Esophagus squamous epithelium (tissue), 5 donors: ENCODE measurements around the gene SLIT1. TPM values are rescaled to one million over a fixed set of nuclear protein-coding genes. Genes with fewer than 3 reads are reported as not detected.

Experiments
- DNase-seq: peaks from one replicate; lab custom pipeline; 2025; lab: John Stamatoyannopoulos, UW
- H3K27ac ChIP-seq, 4 donors: fragments of 200-600 bp; sonication (generic); one replicate each; pipeline ENCODE4 v1.5.1; 2016 to 2019; ENCODE audit warnings: mild to moderate bottlenecking in 1 of 4
- H3K27me3 ChIP-seq, 4 donors: fragments of 200-600 bp; sonication (generic); 1 replicate in 3 of 4; 2 replicates in 1 of 4; pipeline versions ENCODE4 v1.5.1 to v1.6.0; 2017 to 2021; ENCODE audit warnings: antibody characterized with exemption in 1 of 4
- H3K36me3 ChIP-seq, 3 donors: fragments of 200-600 bp; sonication (generic); one replicate each; pipeline ENCODE4 v1.5.1; 2016 to 2019
- H3K4me1 ChIP-seq, 3 donors: fragments of 200-600 bp; sonication (generic); one replicate each; pipeline ENCODE4 v1.5.1; 2017 to 2019
- H3K4me3 ChIP-seq, 4 donors: fragments of 200-600 bp; sonication (generic); 1 replicate in 3 of 4; 2 replicates in 1 of 4; pipeline ENCODE4 v1.5.1; 2016 to 2019; ENCODE audit warnings: mild to moderate bottlenecking in 2 of 4, moderate library complexity in 1 of 4
- H3K9me3 ChIP-seq, 3 donors: fragments of 200-600 bp; sonication (generic); one replicate each; pipeline ENCODE4 v1.5.1; 2016 to 2019
- POLR2A ChIP-seq, 4 donors: fragments of 450-650 bp; IDR thresholded peaks; one replicate each; pipeline ENCODE4 v1.6.1; 2017; ENCODE audit warnings: antibody characterized with exemption in 4 of 4, mild to moderate bottlenecking in 4 of 4, moderate library complexity in 3 of 4
- WGBS, 2 donors: methylation state at CpG; one replicate each; pipeline ENCODE4 v1.1.5; 2018; 5-methylcytosine and 5-hydroxymethylcytosine counted together
- intact Hi-C: fragments of 100-400 bp; cut with DNase I; formaldehyde crosslinking; loops from one replicate; pipeline ENCODE4 v1.15.0; 2022
- total RNA-seq, 4 donors: library from RNA; depleted of rRNA; stranded (reverse); fragments of >200 nt; gene quantifications; one replicate each; pipeline ENCODE4 v1.1.0, GENCODE V29; 2016
- TF ChIP-seq, protein P1 (sequence below), 6 experiments: fragments of 450-650 bp in 4 of 6; fragments of 200-600 bp in 2 of 6; sonication (generic) in 2 of 6; IDR thresholded peaks; one replicate each; pipeline ENCODE4 v1.5.1; 2016 to 2019; ENCODE audit warnings: antibody characterized with exemption in 6 of 6, mild to moderate bottlenecking in 4 of 6, moderate library complexity in 4 of 6
- donor health status: DM: yes; HTN: yes; CAD: no.

The SLIT1 gene
- total RNA-seq, 4 donors from 2014 or later: not detected

DNA sequence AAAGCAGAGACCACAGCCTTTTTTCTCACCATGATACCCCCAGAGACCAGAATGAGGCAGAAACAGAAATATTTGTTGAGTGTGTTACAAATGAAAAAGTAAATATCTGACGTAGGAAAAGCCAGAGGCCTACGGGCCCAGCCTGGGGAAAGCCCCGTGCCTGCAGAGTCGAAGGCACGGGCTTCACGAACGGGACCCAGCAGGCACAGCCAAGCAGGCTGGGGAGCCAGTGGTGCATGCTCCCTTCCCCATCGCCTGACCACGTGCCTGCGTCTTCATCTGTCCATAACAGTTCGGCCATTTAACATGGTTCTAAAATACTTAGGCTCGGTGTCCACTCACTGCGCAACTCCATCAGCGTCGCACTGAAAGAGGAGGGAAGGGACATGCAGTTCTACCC lies 50.8 kb downstream of the SLIT1 start:
- Histone ChIP-seq H3K4me1 (no peaks in the 10 kb centered on the region), H3K27ac (no peak overlapping the region), H3K9me3 (no peaks in the 10 kb centered on the region), H3K4me3 (no peak overlapping the region), H3K36me3 (no peaks in the 10 kb centered on the region), H3K27me3 (peaks cover 0 to 30% (median 0%) of the 10 kb centered on the region in 4 donors)
- no peak for DNase-seq
- intact Hi-C loops: no loop called here
- TF ChIP-seq, protein P1, sequence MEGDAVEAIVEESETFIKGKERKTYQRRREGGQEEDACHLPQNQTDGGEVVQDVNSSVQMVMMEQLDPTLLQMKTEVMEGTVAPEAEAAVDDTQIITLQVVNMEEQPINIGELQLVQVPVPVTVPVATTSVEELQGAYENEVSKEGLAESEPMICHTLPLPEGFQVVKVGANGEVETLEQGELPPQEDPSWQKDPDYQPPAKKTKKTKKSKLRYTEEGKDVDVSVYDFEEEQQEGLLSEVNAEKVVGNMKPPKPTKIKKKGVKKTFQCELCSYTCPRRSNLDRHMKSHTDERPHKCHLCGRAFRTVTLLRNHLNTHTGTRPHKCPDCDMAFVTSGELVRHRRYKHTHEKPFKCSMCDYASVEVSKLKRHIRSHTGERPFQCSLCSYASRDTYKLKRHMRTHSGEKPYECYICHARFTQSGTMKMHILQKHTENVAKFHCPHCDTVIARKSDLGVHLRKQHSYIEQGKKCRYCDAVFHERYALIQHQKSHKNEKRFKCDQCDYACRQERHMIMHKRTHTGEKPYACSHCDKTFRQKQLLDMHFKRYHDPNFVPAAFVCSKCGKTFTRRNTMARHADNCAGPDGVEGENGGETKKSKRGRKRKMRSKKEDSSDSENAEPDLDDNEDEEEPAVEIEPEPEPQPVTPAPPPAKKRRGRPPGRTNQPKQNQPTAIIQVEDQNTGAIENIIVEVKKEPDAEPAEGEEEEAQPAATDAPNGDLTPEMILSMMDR (IDR thresholded peaks at IDR 0.05): no peak
- TF ChIP-seq POLR2A (IDR thresholded peaks at IDR 0.05): no peak
- WGBS, 2 donors: 72 to 80% methylated on average over 6 to 13 of the region's 15 CpGs

DNA sequence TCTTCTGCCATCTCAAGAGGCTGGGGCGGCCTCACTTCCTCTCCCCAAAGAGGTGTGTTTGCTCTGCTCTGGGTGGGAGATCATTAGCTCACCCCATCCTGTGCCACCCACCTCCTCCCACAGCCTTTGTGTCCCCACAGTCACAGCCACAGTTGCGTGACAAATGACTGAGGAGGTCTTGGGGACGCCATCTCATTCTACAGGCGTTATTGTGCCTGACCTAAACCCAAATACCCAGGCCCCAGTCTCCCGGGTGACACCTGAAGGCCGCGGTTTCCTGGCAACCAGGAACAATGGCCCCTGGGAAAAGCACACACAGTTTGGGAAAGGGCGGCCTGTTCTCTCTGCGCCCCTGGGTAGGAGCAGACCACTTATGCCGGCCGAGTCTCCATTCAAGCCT lies 51.6 kb downstream of the SLIT1 start:
- intact Hi-C loops: no loop called here
- no peaks in the 10 kb centered on the region for H3K9me3 ChIP-seq
- no peak overlapping the region for H3K4me3 ChIP-seq
- H3K36me3 ChIP-seq: no peaks in the 10 kb centered on the region
- H3K27me3 ChIP-seq: peaks cover 0 to 27% (median 0%) of the 10 kb centered on the region in 4 donors
- TF ChIP-seq, protein P1 (IDR thresholded peaks at IDR 0.05): no peak
- no peak for TF ChIP-seq POLR2A (IDR thresholded peaks at IDR 0.05)
- WGBS, 2 donors: 61% methylated on average over 2 of the region's 11 CpGs; no CpG with 5 or more reads in 1 of the 2 donors
- no peak overlapping the region for H3K27ac ChIP-seq
- DNase-seq: no peak
- H3K4me1 ChIP-seq: no peaks in the 10 kb centered on the region

DNA sequence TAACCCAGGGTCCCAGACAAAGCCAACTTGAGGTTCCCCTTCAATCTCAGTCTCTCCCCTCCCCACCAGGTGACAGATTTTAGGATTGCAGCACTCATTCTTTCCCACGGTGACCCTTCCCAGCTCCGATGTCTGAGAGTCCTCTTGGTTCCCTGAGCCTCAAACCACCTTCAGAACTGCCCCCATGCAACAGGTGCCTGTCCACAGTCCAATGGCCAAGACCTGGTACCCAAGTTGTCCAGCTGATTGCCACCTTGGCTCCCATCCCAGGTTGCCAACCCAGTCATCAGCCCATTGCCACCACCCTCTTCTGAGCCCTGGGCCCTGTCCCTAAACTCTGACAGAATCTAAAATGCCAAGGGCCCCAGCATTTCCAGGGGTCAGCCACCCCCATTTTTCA lies 53.5 kb downstream of the SLIT1 start:
- Histone ChIP-seq H3K27ac (no peak overlapping the region), H3K9me3 (no peaks in the 10 kb centered on the region), H3K27me3 (peaks cover 0 to 18% (median 0%) of the 10 kb centered on the region in 4 donors), H3K36me3 (no peaks in the 10 kb centered on the region), H3K4me3 (no peak overlapping the region), H3K4me1 (no peaks in the 10 kb centered on the region)
- DNase-seq: no peak
- 90 to 91% methylated on average over 2 of the region's 2 CpGs for WGBS, 2 donors
- intact Hi-C loops: no loop called here
- TF ChIP-seq POLR2A (IDR thresholded peaks at IDR 0.05): no peak
- TF ChIP-seq, protein P1 (IDR thresholded peaks at IDR 0.05): no peak

DNA sequence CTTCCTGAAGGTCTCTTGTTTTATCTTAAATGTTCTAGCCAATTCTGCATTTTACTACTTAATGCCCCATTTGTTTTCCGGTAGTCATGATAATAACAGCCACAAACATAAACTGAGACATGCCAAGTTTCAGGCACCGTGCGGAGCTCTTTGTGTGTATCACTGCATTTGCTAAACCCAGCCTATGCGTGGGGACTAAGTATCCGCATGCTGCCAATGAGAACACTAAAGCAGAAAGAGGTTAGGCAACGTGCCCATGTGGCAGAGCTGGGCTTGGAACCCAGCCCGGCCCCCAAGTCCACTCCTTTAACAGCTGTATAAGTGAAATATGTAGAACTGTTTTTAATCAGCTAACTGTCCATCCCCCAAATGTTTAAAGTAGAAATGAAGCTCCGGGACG lies 54.1 kb downstream of the SLIT1 start:
- intact Hi-C loops: no loop called here
- WGBS, 2 donors: 60 to 68% methylated on average over 9 of the region's 9 CpGs
- Histone ChIP-seq H3K27me3 (peaks cover 0 to 20% (median 0%) of the 10 kb centered on the region in 4 donors), H3K9me3 (no peaks in the 10 kb centered on the region), H3K4me1 (no peaks in the 10 kb centered on the region), H3K4me3 (no peak overlapping the region), H3K27ac (no peak overlapping the region), H3K36me3 (no peaks in the 10 kb centered on the region)
- no peak for DNase-seq
- TF ChIP-seq POLR2A (IDR thresholded peaks at IDR 0.05): no peak
- TF ChIP-seq, protein P1 (IDR thresholded peaks at IDR 0.05): no peak

DNA sequence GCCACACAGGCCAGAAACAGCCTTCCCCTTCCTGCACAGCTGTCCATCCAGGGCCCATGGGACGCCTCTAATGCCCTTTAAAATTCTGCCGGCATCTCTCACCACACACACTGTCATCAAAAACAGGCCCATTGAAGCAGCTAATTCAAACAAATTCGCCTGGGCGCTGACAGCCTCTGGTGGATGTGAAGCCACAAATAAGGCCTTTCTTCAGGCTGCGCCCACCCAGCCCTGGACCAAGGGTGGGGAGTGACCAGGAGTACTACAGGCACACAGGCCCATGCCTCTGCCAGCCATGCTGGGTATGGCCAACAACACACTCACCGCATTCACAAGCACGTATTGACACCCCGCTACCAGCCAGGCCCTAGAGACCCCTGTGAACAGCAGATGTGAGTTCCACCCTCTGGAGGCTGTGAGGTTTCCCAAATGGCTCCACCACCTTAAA lies 54.6 kb downstream of the SLIT1 start:
- H3K9me3 ChIP-seq: no peaks in the 10 kb centered on the region
- intact Hi-C loops: no loop called here
- DNase-seq: no peak
- H3K36me3 ChIP-seq: no peaks in the 10 kb centered on the region
- TF ChIP-seq, protein P1 (IDR thresholded peaks at IDR 0.05): no peak
- no peak for TF ChIP-seq POLR2A (IDR thresholded peaks at IDR 0.05)
- H3K27me3 ChIP-seq: peaks cover 0 to 23% (median 0%) of the 10 kb centered on the region in 4 donors
- no peak overlapping the region for H3K4me3 ChIP-seq
- no peaks in the 10 kb centered on the region for H3K4me1 ChIP-seq
- no peak overlapping the region for H3K27ac ChIP-seq
- 69 to 89% methylated on average over 6 of the region's 8 CpGs for WGBS, 2 donors
